HAP-1 (cell line): Measurements from ENCODE around the gene PTPN3.
A peak's percentile ranks its signal among the peaks of the same experiment; 100 is the strongest.

Experiments used
- DNase-seq, 2 experiments: peaks; one replicate each; pipeline ENCODE4 v3.0.0-alpha.2; 2016 to 2020; ENCODE audit warnings: low spot score in 2 of 2
- H3K27me3 ChIP-seq: fragments of 250-450 bp; sonication (Bioruptor Pico); 2 replicates; pipeline ENCODE4 v1.5.1; 2020; ENCODE audit warnings: low read depth, mild to moderate bottlenecking, moderate library complexity
- H3K36me3 ChIP-seq: fragments of 250-450 bp; sonication (Bioruptor Pico); replicated peaks from 2 replicates; pipeline ENCODE4 v1.5.1; 2020; ENCODE audit warnings: mild to moderate bottlenecking
- H3K4me1 ChIP-seq: fragments of 250-450 bp; sonication (Bioruptor Pico); 2 replicates; pipeline ENCODE4 v1.5.1; 2020; ENCODE audit warnings: mild to moderate bottlenecking
- H3K4me3 ChIP-seq: fragments of 250-450 bp; sonication (Bioruptor Pico); 2 replicates; pipeline ENCODE4 v1.5.1; 2020; ENCODE audit warnings: mild to moderate bottlenecking, moderate library complexity
- H3K9me3 ChIP-seq: fragments of 250-450 bp; sonication (Bioruptor Pico); 2 replicates; pipeline ENCODE4 v1.5.1; 2020; ENCODE audit warnings: mild to moderate bottlenecking, moderate library complexity
- in situ Hi-C: fragments of 300-500 bp; cut with MboI; formaldehyde crosslinking; loops from 3 replicates; pipeline ENCODE4 v1.14.3; 2020; ENCODE audit warnings: low sequenced_read_pairs, inconsistent platforms, mixed read lengths

PTPN3 gene

DNA sequence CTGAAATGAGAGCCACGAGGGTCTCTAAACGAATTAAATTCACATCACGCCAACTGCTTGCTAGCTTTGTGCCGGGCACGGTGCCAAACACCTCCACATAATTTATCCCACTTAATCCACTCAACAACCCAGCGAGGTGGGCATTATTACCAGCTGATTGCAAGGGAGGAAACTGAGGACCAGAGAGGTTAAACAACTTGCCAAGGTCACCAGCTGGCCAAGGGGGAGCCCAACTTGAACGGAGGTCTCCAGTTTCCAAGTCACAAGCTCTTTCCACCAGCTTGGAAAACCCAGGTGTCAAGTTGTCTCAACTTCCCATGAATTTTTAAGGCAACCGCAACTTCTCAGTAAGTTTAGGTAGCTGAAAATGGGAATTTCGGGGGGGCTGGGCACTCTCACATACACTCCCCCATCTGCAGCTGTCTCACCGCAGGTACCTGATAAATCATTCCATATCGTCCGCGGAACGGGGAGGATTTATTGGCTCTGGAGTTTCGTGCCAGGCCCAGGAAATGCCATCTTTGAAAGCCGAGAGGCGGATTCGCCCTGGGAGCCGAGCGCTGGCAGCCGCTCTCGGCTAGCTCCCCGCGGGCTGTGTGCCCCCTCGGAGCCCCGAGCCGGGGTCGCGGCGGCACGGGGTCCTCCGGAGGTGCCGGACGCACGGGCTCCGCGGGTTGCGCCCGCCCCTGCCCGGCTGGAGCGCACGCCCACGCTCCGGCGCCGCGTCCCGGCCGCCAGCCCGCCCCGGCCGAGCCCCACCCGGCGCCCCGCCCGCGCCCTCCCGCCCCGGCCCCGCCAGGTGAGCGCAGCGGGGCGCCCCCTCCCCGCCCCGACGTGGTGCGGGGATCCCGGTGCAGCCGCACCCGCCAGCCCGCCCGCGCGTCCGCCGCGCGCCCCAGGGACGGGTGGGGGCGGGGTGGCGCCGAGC lies 617 bp downstream of the PTPN3 start:
- H3K4me3 ChIP-seq = peak overlapping the region; percentile 25
- no peak for DNase-seq

DNA sequence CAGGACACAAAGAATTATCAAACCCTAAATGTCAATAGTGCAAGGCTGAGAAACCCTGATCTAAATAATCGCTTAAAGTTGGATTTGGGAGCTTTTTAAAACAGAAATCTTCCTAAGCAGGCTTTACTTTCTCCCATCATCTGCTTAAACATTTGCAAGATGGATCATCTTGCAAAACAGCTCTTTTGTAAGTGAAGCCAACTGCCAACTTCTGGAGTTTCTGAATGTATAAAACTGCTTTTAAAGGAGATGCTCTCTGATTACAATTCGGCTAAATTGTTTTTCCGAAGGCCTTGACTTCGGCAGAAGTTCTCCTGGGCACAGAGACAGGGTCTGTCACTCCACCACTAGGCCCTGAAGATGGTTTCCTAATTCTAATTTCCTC lies 1.3 kb downstream of the PTPN3 start:
- Histone ChIP-seq H3K9me3 (no peaks in the 10 kb centered on the region), H3K36me3 (no peaks in the 10 kb centered on the region), H3K4me3 (no peak overlapping the region), H3K27me3 (peaks cover 31% of the 10 kb centered on the region; the same call in 1 of the 2 replicates), H3K4me1 (peaks cover 4% of the 10 kb centered on the region)
- in situ Hi-C loops = no loop called here
- no peak for DNase-seq

More for the DNA sequence above, 617 bp downstream of the PTPN3 start:
- peaks cover 4% of the 10 kb centered on the region for H3K4me1 ChIP-seq
- H3K9me3 ChIP-seq = no peaks in the 10 kb centered on the region
- H3K27me3 ChIP-seq = peaks cover 31% of the 10 kb centered on the region; the same call in 1 of the 2 replicates
- in situ Hi-C loops = no loop called here
- no peaks in the 10 kb centered on the region for H3K36me3 ChIP-seq

DNA sequence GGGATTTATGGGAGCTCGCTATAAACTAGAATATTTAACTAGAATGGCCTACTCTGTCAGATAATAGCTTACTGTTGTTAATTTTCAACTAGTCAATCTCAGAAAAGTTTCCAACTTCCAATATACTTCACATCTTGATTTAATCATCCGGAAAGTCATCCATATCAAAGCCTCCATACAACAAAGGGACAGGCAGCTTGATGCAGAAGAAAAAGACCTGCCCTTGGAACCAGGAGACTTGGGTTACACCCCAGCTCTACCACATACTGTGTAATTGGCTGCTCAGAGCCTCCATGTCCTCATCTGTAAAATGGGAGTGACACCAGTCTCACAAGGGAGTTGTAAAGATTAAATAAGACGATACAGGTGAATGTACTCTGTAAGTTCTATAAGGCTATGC lies 1.9 kb downstream of the PTPN3 start:
- in situ Hi-C loops = no loop called here
- H3K4me1 ChIP-seq = peaks cover 4% of the 10 kb centered on the region
- DNase-seq = no peak

DNA sequence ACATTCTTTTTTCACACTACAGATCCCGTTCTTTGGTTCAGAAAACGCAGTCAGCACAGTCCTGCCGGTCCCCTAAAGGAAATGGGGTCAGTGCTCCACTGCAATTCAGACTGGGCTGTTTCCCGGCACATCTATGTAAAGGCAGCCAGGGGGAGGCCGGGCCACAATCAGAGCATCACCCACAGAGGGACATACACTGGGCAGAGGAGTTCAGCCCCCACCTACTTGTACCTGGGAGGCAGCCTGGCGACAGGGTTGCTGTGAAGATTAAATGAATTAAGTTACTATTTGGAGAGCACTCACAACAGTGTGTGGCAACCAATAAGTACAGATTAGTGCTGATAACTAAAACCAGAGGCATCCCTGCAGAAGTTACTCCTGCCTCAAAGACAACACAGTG lies 4.5 kb downstream of the PTPN3 start:
- no peak for DNase-seq
- in situ Hi-C loops = no loop called here
- H3K4me1 ChIP-seq = no peaks in the 10 kb centered on the region; the same call in 1 of the 2 replicates
- no peaks in the 10 kb centered on the region for H3K9me3 ChIP-seq
- no peaks in the 10 kb centered on the region for H3K36me3 ChIP-seq
- H3K4me3 ChIP-seq = no peak overlapping the region
- peaks cover 12% of the 10 kb centered on the region; the same call in 1 of the 2 replicates for H3K27me3 ChIP-seq

More for the DNA sequence above, 1.9 kb downstream of the PTPN3 start:
- Histone ChIP-seq H3K36me3 (no peaks in the 10 kb centered on the region), H3K4me3 (no peak overlapping the region), H3K9me3 (no peaks in the 10 kb centered on the region), H3K27me3 (peaks cover 29% of the 10 kb centered on the region; the same call in 1 of the 2 replicates)

DNA sequence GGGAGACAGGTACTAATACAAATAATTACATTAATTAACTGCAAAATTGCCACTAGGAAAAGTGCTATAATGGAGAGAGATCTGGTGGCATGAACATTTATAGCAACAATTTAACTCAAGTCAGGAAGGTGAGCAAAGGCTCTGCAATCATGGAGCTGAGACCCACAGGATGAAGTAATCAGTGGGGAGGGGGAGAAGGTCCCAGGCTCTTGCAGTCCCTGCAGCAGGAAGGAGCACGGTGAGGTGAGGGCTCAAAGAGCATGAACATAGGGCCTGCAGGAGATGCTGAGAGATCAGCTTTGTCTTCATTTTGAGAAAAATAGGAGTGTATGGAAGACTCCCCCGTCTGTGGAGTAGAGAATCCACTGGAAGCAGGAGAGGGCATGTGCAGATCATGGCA lies 6.5 kb downstream of the PTPN3 start:
- peaks cover 7% of the 10 kb centered on the region; the same call in 1 of the 2 replicates for H3K27me3 ChIP-seq
- H3K9me3 ChIP-seq = no peaks in the 10 kb centered on the region
- no peaks in the 10 kb centered on the region; the same call in 1 of the 2 replicates for H3K4me1 ChIP-seq
- H3K36me3 ChIP-seq = no peaks in the 10 kb centered on the region
- DNase-seq = no peak
- H3K4me3 ChIP-seq = no peak overlapping the region
- in situ Hi-C loops = no loop called here

DNA sequence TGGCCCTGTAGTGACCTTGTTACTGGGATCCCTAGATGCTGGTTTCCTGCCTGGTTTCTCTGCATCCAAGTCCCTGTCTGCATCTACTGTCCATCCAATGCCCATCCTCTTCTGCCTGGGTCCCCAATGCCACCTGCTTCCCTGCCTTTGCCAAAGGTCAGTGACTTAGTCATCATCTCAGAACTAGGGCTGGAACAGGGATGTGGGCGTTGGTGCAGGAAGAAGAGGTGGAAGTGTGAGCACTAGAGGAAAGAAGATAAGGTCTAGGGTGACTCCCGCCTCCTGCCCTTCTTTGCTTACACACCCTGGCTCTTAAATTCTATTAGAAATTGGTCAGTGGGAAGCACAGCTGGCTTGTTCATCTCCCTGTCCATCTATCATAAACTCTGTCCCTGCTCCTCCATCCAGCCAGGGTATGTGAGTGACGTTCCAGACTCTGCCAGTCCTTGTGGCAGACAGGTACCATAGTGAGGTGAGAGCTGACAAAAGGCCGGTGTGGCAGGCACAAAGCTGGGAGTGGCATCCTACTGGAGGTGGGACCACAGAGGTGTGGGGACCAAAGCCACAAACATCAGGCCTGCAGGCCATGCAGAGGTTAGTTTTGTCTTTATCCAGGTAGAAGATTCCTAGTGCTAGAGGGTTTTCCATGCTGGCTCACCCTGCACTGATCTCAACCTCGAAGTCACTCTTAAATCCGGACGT lies 9.2 kb downstream of the PTPN3 start:
- H3K36me3 ChIP-seq = no peaks in the 10 kb centered on the region
- no peaks in the 10 kb centered on the region for H3K9me3 ChIP-seq
- in situ Hi-C loops = no loop called here
- H3K4me1 ChIP-seq = no peaks in the 10 kb centered on the region
- H3K4me3 ChIP-seq = no peak overlapping the region
- DNase-seq = no peak
- H3K27me3 ChIP-seq = no peaks in the 10 kb centered on the region

DNA sequence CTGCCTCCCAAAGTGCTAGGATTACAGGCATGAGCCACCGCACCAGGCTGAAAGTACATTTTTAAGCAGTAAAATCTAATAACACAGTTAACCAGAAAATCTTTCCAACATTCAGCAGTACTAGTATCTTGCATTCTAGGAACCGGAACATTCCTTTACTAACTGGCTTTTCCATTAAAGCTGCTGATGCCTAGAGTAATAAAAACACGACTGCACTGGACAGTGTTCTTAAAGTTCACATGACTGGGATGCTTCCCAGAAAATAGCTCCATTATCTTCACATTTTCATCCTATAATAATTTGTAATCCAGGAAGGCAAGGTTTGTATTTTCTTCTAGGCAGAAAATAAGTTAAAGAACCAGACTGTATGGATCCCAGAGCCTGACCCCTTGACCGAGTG lies 9.8 kb downstream of the PTPN3 start:
- H3K4me1 ChIP-seq = no peaks in the 10 kb centered on the region
- in situ Hi-C loops = no loop called here
- no peak overlapping the region for H3K4me3 ChIP-seq
- DNase-seq = no peak
- H3K9me3 ChIP-seq = no peaks in the 10 kb centered on the region
- H3K27me3 ChIP-seq = no peaks in the 10 kb centered on the region
- H3K36me3 ChIP-seq = no peaks in the 10 kb centered on the region

DNA sequence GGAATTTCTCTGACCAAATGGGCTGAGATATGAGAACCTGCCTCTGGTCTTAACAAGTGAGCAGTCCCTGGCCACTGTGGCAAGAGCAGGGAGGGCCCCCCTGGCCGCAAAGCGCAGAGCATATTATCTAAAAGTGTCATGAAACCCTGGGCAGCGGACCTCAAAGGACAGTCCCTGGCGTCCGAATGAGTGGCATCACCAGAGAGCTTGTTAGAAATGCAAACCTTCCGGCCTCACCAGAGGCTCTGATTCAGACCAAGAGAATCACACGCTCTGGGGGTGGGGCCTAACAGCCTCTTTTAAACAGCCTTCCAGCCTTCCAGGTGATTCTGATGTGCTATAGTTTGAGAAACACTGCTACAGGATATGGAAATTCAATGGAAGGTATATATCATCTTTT lies 10.9 kb downstream of the PTPN3 start:
- Histone ChIP-seq H3K27me3 (no peaks in the 10 kb centered on the region), H3K4me3 (no peak overlapping the region), H3K4me1 (no peaks in the 10 kb centered on the region), H3K36me3 (no peaks in the 10 kb centered on the region), H3K9me3 (no peaks in the 10 kb centered on the region)
- in situ Hi-C loops = no loop called here
- no peak for DNase-seq

DNA sequence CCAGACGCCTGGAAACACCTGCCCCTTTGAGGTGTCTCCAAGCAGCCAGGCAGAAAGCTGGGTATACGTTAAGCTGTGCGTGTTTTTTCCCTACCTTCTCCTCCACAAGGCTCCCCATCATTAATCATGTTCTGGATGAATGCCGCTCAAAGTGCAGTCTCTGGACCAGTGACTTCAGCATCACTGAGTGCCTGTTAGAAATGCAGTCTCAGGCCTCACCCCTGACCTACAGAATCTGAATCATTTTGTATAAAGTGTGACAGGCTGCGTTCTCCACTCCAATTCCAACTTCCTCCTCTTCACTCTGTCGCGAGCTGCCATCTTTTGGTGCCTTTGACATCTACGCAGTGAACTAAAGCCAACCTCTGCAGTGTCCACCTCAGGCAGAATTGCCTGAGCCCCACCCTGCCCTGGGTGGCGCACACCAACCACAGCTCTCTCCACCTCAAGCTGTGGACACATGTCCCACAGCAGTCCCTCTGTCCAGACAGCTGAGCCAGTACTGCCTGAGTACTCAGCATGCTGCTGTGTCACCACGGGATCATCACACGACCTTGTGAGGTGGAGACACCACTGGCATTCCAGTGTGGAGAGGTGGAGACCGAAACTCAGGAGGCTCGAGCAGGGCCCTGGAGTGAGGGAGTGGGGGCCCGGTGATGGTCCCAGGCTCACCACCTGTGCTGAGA lies 14.2 kb downstream of the PTPN3 start:
- no peak for DNase-seq
- Histone ChIP-seq H3K36me3 (no peaks in the 10 kb centered on the region), H3K4me3 (no peak overlapping the region), H3K27me3 (no peaks in the 10 kb centered on the region), H3K4me1 (no peaks in the 10 kb centered on the region), H3K9me3 (no peaks in the 10 kb centered on the region)
- in situ Hi-C loops = no loop called here

DNA sequence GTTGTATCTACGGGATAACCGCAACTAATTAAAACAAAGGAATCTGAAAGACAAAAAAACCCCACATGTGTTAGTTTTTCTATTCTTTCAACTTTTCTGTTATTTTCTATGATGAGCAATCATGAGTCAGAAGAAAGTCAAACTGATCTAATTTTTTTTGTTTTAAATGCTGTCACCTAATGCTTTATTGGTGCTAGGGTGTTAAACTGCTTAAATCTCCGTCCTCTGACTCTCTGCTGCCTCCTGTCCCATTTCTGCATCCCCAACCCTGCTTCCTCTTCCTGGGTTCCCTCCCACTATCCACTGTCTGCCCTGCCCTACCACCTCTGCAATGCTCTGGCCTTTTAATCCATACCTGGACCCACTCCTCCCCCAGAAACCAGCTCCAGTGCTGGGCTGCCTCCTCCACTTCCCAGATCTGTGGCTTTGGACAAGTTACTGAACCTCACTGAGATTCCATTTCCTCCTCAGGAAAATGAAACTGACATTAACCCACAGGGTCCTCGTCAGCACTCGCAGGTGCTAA lies 15.7 kb downstream of the PTPN3 start:
- Histone ChIP-seq H3K4me1 (no peaks in the 10 kb centered on the region), H3K9me3 (no peaks in the 10 kb centered on the region), H3K36me3 (no peaks in the 10 kb centered on the region), H3K4me3 (no peak overlapping the region), H3K27me3 (no peaks in the 10 kb centered on the region)
- no peak for DNase-seq
- in situ Hi-C loops = no loop called here

DNA sequence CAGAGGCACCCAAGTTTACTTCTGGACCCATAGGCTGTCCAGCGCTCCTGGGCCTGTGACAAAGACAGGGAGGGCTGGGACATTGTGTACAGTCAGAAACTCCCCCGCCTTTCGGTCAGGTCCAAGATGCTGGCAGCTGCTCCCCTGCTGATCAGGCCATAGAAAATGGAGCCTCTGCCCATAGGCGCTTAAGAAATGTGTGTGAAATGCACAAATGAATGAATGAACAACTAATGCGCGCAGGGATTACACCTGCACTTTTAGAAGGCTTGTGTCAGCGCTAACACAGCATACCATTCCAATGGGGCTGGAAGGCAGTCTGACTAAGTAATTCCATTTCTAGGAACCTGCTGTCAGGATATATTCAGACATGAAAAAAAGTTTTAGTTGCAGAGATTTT lies 16.3 kb downstream of the PTPN3 start:
- Histone ChIP-seq H3K27me3 (no peaks in the 10 kb centered on the region), H3K4me1 (no peaks in the 10 kb centered on the region), H3K9me3 (no peaks in the 10 kb centered on the region), H3K36me3 (no peaks in the 10 kb centered on the region), H3K4me3 (no peak overlapping the region)
- in situ Hi-C loops = no loop called here
- no peak for DNase-seq

DNA sequence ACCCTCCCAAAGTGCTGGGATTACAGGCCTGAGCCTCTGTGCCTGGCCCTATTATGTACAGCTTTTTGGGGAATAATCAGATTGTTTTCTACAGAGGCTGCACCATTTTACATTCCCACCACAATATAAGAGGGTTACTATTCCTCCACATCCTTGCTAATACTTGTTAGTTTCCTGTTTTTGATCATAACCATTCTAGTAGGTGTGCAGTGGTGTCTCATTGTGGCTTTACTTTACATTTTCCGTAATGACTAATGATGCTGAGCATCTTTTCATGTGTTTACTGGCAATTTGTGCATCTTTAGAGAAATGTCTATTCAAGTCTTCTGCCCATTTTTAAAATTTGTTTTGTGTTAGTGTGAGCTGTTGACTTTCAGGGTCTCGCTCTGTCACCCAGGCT lies 18.3 kb downstream of the PTPN3 start:
- Histone ChIP-seq H3K27me3 (no peaks in the 10 kb centered on the region), H3K4me3 (no peak overlapping the region), H3K4me1 (no peaks in the 10 kb centered on the region), H3K9me3 (no peaks in the 10 kb centered on the region), H3K36me3 (no peaks in the 10 kb centered on the region)
- in situ Hi-C loops = no loop called here
- no peak for DNase-seq

DNA sequence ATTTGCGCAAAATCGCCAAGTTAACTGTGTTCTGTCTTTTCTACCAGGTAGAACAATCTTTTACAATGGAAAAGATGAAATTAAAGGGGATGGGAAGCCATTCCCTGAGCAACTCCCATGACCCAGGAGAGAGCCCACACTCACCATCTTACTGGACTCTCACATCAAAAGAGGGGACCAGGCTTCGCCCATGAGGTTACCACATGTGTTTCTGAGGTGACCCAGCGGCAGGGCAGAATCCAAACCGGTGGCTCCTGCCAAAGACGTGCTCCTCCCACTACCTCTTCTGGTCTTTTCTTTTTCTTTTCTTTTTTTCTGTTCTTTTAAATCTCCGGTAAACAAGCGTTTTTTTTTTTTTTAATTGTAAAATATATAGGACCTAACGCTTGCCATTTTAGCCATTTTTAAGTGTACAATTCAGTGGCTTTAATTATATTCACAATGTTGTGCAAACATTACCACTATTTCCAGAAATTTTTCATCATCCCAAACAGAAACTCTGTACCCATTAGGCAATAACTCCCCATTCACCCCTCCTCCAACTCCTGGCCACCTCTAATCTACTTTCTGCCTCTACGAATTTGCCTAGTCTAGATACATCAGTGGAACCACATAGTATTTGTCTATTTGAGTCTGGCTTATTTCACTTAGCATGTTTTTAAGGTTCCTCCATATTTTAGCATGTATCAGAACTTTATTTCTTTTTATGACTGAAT lies 19.3 kb downstream of the PTPN3 start:
- no peaks in the 10 kb centered on the region for H3K27me3 ChIP-seq
- in situ Hi-C loops = no loop called here
- no peaks in the 10 kb centered on the region for H3K36me3 ChIP-seq
- H3K4me1 ChIP-seq = no peaks in the 10 kb centered on the region
- no peak overlapping the region for H3K4me3 ChIP-seq
- DNase-seq = no peak
- no peaks in the 10 kb centered on the region for H3K9me3 ChIP-seq
